A673 (cell line): ENCODE data around the gene CTXN3. TPM values are rescaled to one million over a fixed set of nuclear protein-coding genes. Genes with fewer than 3 reads are reported as not detected.

Source experiments
- BruUV-seq: library from RNA; stranded (reverse); fragments of 400-500 nt; replicated peaks from 2 replicates; lab custom pipeline; 2021; lab: Mats Ljungman, UMichigan
- CTCF ChIA-PET: fragments of 300-600 bp; sonication (Branson Sonifier 250); formaldehyde crosslinking; loops from one replicate; lab custom pipeline; 2022; ENCODE audit warnings: antibody characterized with exemption; lab: Charles Lee
- POLR2A ChIA-PET: fragments of 300-600 bp; sonication (Branson Sonifier 250); formaldehyde crosslinking; loops from one replicate; lab custom pipeline; 2022; ENCODE audit warnings: antibody characterized with exemption; ENCODE audit not compliant: low non-redundant PET; lab: Charles Lee
- DNase-seq: peaks from one replicate; pipeline ENCODE4 v3.0.0-alpha.2; 2015; ENCODE audit warnings: low spot score
- H3K27ac ChIP-seq: fragments of 200-600 bp; sonication (generic); 2 replicates; pipeline ENCODE4 v1.5.1; 2016; ENCODE audit warnings: mixed run types, low read depth, mild to moderate bottlenecking, mixed read lengths, antibody characterized with exemption, low read length; ENCODE audit not compliant: poor library complexity, severe bottlenecking
- H3K27me3 ChIP-seq: fragments of 200-600 bp; sonication (generic); replicated peaks from 2 replicates; pipeline ENCODE4 v1.6.1; 2017; ENCODE audit warnings: mixed run types, low read depth, mild to moderate bottlenecking, mixed read lengths, antibody characterized with exemption, low read length; ENCODE audit not compliant: insufficient read depth, poor library complexity
- H3K36me3 ChIP-seq: fragments of 200-600 bp; sonication (generic); 2 replicates; pipeline ENCODE4 v1.6.1; 2016; ENCODE audit warnings: mixed run types, mild to moderate bottlenecking, mixed read lengths, antibody characterized with exemption, low read length; ENCODE audit not compliant: insufficient read depth, poor library complexity, severe bottlenecking
- H3K4me1 ChIP-seq: fragments of 200-600 bp; sonication (generic); 2 replicates; pipeline ENCODE4 v1.6.1; 2017; ENCODE audit warnings: mixed run types, mild to moderate bottlenecking, mixed read lengths, antibody characterized with exemption, low read length; ENCODE audit not compliant: insufficient read depth, poor library complexity, severe bottlenecking
- H3K4me3 ChIP-seq: fragments of 200-600 bp; sonication (generic); 2 replicates; pipeline ENCODE4 v1.5.1; 2016; ENCODE audit warnings: low read depth, mixed run types, mild to moderate bottlenecking, mixed read lengths, low read length; ENCODE audit not compliant: poor library complexity, severe bottlenecking
- H3K9me3 ChIP-seq: fragments of 200-600 bp; sonication (generic); 2 replicates; pipeline ENCODE4 v1.6.1; 2016; ENCODE audit warnings: mixed run types, low read depth, mild to moderate bottlenecking, mixed read lengths, antibody characterized with exemption, low read length; ENCODE audit not compliant: poor library complexity, severe bottlenecking
- EZH2 ChIP-seq: fragments of 200-600 bp; sonication (generic); IDR thresholded peaks from 2 replicates; pipeline ENCODE4 v1.6.1; 2017; ENCODE audit warnings: borderline replicate concordance, low read depth, mild to moderate bottlenecking, mixed read lengths, antibody characterized with exemption, low read length; ENCODE audit not compliant: poor library complexity, severe bottlenecking
- intact Hi-C: fragments of 100-400 bp; cut with micrococcal nuclease; formaldehyde crosslinking; loops from one replicate; pipeline ENCODE4 v1.10.0; 2022; ENCODE audit not compliant: unreplicated experiment
- total RNA-seq: library from RNA; stranded (reverse); gene quantifications from 2 replicates; pipeline ENCODE4 v1.2.3, GENCODE V29; 2021
- TF ChIP-seq, protein P1 (sequence below): fragments of 300-800, 200-600 bp; sonication (generic); conservative IDR thresholded peaks from 2 replicates; pipeline ENCODE4 v1.5.1; 2017; ENCODE audit warnings: low read depth, mild to moderate bottlenecking, antibody characterized with exemption, low read length, moderate library complexity, mixed read lengths

The CTXN3 gene
- total RNA-seq, 1 experiment from 2014 or later, result not detected

DNA sequence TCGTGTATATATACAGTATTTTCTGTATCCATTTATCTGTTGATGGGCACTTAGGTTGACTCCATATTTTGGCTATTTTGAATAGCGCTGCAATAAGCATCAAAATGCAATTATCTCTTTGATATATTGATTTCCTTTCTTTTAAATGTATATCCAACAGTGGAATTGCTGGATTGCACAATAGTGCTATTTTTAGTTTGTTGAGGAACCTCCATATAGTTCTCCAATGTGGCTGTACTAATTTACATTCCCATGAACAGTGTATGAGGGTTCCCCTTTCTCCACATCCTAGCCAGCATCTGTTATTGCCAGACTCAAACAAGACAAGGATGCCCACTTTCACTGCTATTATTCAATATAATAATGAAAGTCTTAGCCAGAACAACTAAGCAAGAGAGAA lies 9.1 kb upstream of the CTXN3 start:
- POLR2A ChIA-PET, result no interaction called here

DNA sequence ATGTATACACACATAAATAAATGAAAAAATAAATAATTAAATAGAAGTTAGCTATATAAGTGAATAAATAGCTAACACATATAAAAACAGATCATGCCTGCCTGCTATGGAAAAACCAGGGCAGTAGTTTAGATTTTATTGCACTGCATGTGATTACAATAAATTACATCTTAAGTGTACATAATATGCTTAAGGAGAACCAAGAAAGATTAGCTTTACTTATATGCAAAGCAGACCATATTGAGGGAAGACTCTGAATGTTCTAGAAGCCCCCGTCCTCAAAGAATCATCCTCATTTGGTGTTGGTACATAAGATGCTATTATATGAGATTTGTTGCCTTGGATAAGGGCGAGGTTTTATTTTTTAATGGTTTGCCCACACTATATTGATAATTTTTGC lies 5.9 kb upstream of the CTXN3 start:
- CTCF ChIA-PET, result no interaction called here
- POLR2A ChIA-PET, result no interaction called here
- H3K27ac ChIP-seq, result no peak overlapping the region
- no peaks in the 10 kb centered on the region for H3K36me3 ChIP-seq
- no peaks in the 10 kb centered on the region for H3K9me3 ChIP-seq
- no peak for DNase-seq
- peaks cover 6% of the 10 kb centered on the region for H3K4me1 ChIP-seq
- H3K4me3 ChIP-seq, result no peak overlapping the region
- TF ChIP-seq, protein P1, sequence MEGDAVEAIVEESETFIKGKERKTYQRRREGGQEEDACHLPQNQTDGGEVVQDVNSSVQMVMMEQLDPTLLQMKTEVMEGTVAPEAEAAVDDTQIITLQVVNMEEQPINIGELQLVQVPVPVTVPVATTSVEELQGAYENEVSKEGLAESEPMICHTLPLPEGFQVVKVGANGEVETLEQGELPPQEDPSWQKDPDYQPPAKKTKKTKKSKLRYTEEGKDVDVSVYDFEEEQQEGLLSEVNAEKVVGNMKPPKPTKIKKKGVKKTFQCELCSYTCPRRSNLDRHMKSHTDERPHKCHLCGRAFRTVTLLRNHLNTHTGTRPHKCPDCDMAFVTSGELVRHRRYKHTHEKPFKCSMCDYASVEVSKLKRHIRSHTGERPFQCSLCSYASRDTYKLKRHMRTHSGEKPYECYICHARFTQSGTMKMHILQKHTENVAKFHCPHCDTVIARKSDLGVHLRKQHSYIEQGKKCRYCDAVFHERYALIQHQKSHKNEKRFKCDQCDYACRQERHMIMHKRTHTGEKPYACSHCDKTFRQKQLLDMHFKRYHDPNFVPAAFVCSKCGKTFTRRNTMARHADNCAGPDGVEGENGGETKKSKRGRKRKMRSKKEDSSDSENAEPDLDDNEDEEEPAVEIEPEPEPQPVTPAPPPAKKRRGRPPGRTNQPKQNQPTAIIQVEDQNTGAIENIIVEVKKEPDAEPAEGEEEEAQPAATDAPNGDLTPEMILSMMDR, result no peak
- TF ChIP-seq EZH2, result no peak
- H3K27me3 ChIP-seq, result peaks cover 89% of the 10 kb centered on the region
- no TSS peak for BruUV-seq
- intact Hi-C loops, result no loop called here

More for the DNA sequence above, 9.1 kb upstream of the CTXN3 start:
- no TSS peak for BruUV-seq
- no peak for DNase-seq
- Histone ChIP-seq H3K9me3 (no peaks in the 10 kb centered on the region), H3K36me3 (no peaks in the 10 kb centered on the region), H3K27me3 (peaks cover 91% of the 10 kb centered on the region), H3K4me3 (no peak overlapping the region), H3K27ac (no peak overlapping the region), H3K4me1 (peaks cover 2% of the 10 kb centered on the region)
- intact Hi-C loops, result no loop called here
- CTCF ChIA-PET, result no interaction called here
- TF ChIP-seq, protein P1, result no peak
- no peak for TF ChIP-seq EZH2

DNA sequence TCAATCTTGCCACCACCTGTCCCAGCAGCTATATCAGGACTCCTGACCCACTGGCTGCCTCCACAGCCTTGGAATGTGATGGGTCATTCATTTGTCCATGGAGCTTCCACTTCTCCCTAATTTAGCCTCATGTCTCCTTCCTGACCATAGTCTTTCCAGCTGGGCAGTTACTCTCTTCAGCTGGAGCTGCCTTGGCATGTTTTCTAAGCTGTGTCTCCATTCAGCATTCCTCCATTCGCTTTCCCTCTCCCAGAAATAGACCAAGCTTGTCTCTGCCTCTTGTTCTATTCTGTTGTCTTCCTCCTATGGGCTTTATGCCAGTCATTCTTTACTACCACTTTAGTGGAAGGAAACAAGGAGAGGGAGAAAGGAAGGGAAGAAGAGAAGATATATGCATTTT lies 5.3 kb upstream of the CTXN3 start:
- POLR2A ChIA-PET, result no interaction called here
- Histone ChIP-seq H3K27me3 (peaks cover 89% of the 10 kb centered on the region), H3K4me3 (no peak overlapping the region), H3K4me1 (peaks cover 6% of the 10 kb centered on the region), H3K27ac (no peak overlapping the region), H3K9me3 (no peaks in the 10 kb centered on the region), H3K36me3 (no peaks in the 10 kb centered on the region)
- no peak for DNase-seq
- intact Hi-C loops, result no loop called here
- BruUV-seq, result no TSS peak
- no peak for TF ChIP-seq EZH2
- TF ChIP-seq, protein P1, result no peak
- CTCF ChIA-PET, result no interaction called here
